Gastroesophageal sphincter (tissue), 3 donors: Measurements from ENCODE around the gene CTSZ.

Experiments
- EP300 ChIP-seq: sonication (generic); formaldehyde crosslinking; IDR thresholded peaks from one replicate; pipeline ENCODE4 v1.6.1; 2017; ENCODE audit warnings: antibody characterized with exemption, mild to moderate bottlenecking
- POLR2A ChIP-seq, 2 donors: fragments of 450-650 bp; IDR thresholded peaks; one replicate each; pipeline ENCODE4 v1.6.1; 2017; ENCODE audit warnings: antibody characterized with exemption in 2 of 2, mild to moderate bottlenecking in 2 of 2, moderate library complexity in 1 of 2
- TF ChIP-seq, protein P1 (sequence below), 4 experiments: fragments of 200-600 bp in 2 of 4; fragments of 450-650 bp in 2 of 4; sonication (generic) in 1 of 4; IDR thresholded peaks; one replicate each; pipeline ENCODE4 v1.5.1; 2017 to 2019; ENCODE audit warnings: antibody characterized with exemption in 4 of 4, mild to moderate bottlenecking in 2 of 4, moderate library complexity in 2 of 4

DNA sequence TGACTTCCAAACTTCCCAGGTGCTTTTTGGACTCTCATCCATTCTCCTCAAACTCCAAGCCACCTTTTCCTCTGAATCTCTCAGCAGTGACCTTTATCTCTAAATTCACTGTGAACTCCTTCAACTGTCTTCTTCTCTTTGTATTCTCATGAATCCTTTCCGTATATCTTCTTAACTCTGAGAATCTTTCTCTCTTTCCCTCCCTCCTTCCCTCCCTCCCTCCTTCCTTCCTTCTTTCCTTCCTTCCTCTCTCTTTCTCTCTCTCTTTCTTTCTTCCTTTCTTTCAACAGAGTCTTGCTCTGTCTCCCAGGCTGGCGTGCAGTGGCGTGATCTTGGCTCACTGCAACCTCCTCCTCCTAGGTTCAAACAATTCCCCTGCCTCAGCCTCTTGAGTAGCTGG is 39.8 kb upstream of the CTSZ start:
- TF ChIP-seq POLR2A (IDR thresholded peaks at IDR 0.05) (no peak), EP300 (no peak)
- TF ChIP-seq, protein P1, sequence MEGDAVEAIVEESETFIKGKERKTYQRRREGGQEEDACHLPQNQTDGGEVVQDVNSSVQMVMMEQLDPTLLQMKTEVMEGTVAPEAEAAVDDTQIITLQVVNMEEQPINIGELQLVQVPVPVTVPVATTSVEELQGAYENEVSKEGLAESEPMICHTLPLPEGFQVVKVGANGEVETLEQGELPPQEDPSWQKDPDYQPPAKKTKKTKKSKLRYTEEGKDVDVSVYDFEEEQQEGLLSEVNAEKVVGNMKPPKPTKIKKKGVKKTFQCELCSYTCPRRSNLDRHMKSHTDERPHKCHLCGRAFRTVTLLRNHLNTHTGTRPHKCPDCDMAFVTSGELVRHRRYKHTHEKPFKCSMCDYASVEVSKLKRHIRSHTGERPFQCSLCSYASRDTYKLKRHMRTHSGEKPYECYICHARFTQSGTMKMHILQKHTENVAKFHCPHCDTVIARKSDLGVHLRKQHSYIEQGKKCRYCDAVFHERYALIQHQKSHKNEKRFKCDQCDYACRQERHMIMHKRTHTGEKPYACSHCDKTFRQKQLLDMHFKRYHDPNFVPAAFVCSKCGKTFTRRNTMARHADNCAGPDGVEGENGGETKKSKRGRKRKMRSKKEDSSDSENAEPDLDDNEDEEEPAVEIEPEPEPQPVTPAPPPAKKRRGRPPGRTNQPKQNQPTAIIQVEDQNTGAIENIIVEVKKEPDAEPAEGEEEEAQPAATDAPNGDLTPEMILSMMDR (IDR thresholded peaks at IDR 0.05), result no peak
